Sciatic nerve (tissue), 2 donors: ENCODE results near the gene LYPD1. TPM values are rescaled to one million over a fixed set of nuclear protein-coding genes. Genes with fewer than 3 reads are reported as not detected.

Source experiments
- ATAC-seq: fragments of 200-7000 bp; cut with Tn5 transposase; one replicate; pipeline ENCODE4 v1.9.1; 2020; ENCODE audit warnings: mild to moderate bottlenecking, moderate library complexity
- DNase-seq: peaks from one replicate; pipeline ENCODE4 v3.0.0-alpha.2; 2020; ENCODE audit warnings: low spot score
- intact Hi-C: fragments of 100-400 bp; cut with DNase I; formaldehyde crosslinking; loops from one replicate; pipeline ENCODE4 v1.14.2; 2022
- total RNA-seq: library from RNA; stranded (reverse); fragmentation: NEBNext Ultra II Directional; extraction: Animal tissue kit (Norgen Biotek cat#: 25700); gene quantifications from one replicate; pipeline ENCODE4 v1.2.1, GENCODE V29; 2021
- donor health status: DM: no; HTN: no; CAD: no.
- donor health status: DM: no; HTN: no; CAD: no.

The LYPD1 gene
- total RNA-seq, 1 donor from 2014 or later: 1.2 TPM

DNA sequence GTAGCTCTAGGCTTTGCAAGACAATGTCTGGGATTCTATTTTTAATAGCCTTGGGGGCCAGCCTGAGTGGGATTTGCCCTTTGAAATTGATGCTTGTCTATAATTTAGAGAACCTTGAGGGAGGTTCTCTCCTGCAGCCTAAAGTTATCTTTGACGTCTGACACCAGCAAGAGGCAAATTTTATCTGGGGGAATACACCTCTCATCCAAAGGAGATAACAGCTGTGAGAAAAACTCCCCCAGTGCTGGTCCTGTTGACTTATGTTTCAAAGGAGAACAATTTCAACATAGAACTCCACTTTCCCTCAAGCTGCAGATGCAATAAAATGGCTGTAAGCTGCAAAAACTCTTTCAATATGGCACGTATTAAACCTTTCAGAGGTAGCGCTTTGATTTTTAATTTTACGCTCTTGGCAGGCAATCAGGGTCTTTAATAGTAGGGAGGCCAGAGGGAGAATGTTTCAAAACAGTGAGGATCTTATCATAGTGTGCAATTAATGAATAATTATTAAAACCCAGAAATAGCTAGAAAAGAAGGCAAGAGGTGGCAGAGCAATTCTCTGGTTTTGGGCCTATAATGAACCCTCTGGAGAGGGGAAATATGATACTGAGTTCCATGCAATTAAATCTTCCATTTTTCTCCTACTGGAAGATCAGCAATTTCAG, 62.4 kb downstream of the LYPD1 start:
- no peak for DNase-seq
- intact Hi-C loops: no loop called here
- ATAC-seq: no peak

DNA sequence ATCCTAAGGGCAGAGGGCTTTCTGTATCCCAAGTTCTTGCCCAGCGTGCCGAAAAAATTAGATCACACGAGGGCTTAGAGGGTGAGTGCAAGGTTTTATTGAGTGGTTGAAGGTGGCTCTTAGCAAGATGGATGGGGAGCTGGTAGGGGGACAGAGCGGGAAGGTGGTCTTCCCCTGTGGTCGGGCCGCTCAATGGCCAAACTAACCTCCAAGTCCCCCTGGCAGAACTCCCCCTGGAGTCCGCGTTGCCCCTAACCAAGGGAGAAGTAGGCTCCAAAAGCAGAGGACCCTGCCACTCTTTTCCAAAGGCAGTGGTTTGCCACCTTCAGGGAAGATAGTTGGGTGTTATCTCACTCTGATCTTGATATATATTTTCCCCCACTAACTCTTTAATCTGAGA, 63.4 kb downstream of the LYPD1 start:
- DNase-seq: no peak
- intact Hi-C loops: no loop called here
- ATAC-seq: no peak

- DNase-seq (no peak), ATAC-seq (no peak)
- intact Hi-C loops: no loop called here
Observed at GRCh38 chr2:132605236-132606180, 64.5 kb downstream of the LYPD1 start.

DNA sequence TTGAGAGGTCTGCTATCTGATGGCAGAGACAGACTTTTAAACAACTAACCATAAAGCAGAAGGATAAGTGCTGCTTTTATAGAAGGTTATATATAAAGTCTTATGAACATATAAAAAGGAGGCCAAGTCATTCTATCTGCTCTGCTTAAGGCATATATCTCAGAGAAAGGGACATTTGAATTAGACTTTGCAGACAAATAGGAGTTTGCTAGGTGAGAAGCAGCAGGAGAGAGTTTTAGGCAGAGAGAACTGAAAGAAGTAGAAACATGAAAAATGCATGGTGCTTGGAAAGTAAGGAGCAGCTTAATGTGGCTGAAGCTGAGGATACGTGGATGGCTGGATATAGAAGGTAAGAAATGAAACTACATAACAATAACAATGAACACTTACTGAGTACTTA, 65.4 kb downstream of the LYPD1 start:
- DNase-seq: no peak
- intact Hi-C loops: no loop called here
- no peak for ATAC-seq

GRCh38 chr2:132599556-132599955, 70.4 kb downstream of the LYPD1 start:
- intact Hi-C loops: no loop called here
- no peak for DNase-seq
- ATAC-seq: no peak

DNA sequence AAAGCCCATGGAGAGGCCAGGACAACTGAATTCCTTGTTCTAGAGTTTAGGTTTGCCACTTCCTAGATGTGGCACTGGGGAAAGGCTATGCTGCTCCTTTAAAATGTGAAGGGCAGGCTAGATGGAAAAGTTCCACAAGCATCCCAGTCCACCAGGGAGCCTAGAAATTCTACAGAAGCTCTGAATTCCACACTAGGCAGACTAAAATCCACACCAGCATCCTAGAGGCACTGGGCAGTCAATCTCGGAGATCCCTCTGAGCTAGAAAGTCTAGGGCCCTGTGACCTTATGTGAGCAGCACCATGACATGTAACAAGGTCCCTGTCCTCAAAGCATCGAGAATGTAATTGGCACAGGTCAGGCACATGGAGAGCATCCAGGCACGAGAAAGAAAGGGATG, 71.5 kb downstream of the LYPD1 start:
- intact Hi-C loops: no loop called here
- ATAC-seq (no peak), DNase-seq (no peak)

DNA sequence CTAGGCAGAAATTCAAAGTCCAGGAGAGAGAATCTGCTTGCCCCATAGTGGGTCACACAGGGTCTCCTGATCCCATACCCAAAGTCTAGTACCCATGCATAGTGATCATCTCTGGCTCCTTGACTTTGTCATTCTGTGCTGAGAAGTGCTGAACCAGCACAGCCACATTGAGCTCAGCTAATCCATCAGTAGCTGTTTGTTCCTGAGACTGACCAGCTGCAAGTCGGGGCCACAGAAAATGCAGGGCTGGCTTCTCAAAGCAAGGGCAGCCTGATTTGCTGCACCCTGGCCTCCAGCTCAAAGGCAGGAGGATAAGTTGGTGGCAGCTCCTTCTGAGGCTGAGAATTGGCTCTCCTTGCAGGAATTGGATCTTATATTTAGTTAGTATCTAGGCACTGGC, 72.2 kb downstream of the LYPD1 start:
- ATAC-seq (no peak), DNase-seq (no peak)
- intact Hi-C loops: no loop called here

DNA sequence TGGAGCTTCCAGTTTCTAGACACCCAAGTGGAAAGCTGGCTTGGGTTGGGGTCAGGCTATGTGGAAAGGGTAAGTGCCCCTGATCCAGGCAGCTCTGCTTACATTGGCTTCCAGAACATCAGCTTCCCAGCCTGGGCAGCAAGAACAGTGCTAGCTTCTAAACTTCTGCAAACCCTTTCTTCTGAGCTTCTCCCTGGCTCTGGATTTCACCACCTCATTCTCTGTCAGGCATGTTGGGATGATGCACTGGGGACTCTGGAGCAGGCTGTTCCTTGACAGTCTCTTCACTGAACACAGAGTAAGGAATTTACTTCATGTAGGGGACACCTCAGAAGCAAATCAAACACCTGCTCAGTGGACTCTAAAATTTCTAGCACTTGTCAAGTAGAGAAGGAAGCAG, 72.8 kb downstream of the LYPD1 start:
- intact Hi-C loops: no loop called here
- ATAC-seq (no peak), DNase-seq (no peak)

DNA sequence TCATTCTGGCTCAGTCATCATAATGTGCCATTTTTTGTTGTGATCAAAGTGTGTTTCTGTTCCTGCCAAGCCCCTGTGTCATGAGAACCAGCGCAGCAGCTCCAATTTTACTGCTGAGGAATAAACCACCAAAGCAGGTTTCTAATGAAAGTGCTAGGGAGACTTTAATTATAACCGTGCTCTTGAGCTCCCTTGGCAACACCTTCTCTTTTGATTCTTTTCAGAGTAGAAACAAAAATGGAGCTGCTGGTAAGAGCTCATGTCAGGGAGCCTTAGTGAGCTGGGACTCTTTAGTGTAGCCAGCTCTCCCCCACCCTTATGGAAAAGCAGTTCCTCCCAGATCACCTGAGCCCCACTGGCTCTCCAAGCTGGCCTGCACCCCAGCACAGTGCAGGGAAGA, 74.3 kb downstream of the LYPD1 start:
- ATAC-seq (no peak), DNase-seq (no peak)
- intact Hi-C loops: no loop called here

DNA sequence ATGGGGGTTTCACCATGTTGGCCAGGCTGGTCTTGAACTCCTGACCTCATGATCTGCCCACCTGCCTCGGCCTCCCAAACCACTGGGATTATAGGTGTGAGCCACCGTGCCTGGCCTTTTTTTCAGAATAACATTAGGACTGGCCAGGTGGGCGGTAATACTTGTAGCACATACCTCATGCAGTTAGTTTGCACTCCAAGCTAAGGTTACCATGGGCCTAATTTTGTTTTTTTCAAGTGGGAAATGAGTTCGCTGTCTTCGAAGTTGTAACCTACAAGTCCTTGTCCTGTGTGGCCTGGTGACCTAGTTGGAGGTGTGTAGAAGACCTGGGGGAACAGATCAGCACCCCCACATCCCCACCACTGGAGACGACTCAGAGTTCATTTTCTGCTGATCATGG, 74.8 kb downstream of the LYPD1 start:
- ATAC-seq: no peak
- no peak for DNase-seq
- intact Hi-C loops: no loop called here
